Stimulated activated CD8-positive, alpha-beta memory T cell treated with anti-CD3 and anti-CD28 coated beads, Interleukin-12 subunit alpha, Interleukin-12 subunit beta, amount 100 ng/mL, for 24 hours (primary cell): ENCODE measurements around the gene PDZD7.

Experiments used
- DNase-seq: peaks from one replicate; pipeline ENCODE4 v3.0.0-alpha.2; 2020; ENCODE audit errors: extremely low read depth

PDZD7 gene

DNA sequence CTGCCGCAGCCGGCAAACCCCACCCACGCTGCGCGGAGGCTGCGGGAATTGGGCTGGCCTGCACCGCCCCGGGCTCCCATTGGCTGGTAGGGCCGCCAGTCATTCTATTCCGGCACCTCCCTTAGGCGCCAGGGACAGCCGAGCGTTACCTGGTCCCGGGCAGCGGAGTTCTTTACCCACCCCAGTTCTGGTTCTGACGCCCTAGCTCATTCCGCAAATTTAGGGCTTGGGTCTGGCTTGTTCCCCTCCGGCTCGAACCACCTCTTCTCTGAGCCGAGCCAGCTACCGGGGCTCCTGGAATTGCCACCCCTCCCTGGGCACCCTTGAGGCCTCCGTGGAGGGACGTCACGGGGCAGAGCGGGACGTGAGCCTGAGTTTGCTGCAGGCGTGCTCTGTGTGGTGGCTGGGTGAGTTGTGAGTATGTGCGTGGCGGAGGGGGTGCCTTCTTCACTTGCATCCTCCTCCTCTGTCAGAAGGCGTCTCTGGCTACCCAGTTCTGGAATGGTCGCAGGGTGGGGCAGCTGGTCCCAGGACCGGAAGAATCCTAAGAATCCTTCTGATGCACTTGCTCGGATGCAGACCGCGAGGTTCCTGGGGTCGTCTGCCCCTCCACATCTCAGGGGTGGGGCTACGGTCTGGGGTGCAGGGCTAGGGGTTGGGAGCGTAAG is at the start of gene PDZD7, which contains the start of gene SFXN3:
Gene PDZD7 (minus strand): TSS at position 2 of the 668 bp plus-strand sequence. CDS start 910 bp downstream, outside the sequence.
Gene SFXN3 (plus strand): TSS at position 107 of the 668 bp plus-strand sequence. CDS start 3,461 bp downstream, outside the sequence.
- DNase-seq, result peak; percentile 94

DNA sequence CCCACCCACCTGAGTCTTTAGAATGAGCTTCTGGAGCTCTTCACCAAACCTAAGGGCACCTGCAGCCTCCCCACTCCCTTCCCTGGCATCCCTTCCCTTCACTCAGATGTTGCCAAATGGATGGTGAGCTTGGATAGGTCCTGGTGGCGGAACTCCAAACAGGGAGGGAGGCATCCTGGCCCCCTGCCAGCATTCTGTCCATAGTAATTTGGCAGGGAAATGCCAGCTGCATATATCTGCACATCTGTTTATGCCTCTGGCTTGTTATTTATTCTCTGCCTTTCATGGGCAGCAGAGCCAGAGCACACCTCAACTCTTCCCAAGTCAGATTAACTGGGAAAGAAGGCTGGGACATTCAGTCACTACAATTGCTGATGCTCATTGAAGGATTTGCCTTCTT is 48.9 kb upstream of the PDZD7 start:
- no peak for DNase-seq

DNA sequence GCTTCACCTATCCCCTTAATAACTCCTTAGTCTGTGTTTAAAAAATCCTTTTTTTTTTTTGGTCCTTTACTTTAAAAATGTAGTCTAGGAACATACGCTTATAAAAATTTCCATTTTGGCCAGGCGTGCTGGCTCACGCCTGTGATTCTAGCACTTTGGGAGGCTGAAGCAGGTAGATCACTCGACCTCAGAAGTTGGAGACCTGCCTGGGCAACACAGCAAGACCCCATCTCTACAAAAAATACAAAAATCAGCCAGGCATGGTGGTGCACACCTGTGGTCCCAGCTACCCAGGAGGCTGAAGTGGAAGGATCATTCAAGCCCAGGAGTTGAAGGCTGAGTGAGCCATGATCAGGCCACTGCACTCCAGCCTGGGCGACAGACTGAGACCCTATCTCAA is 45.7 kb upstream of the PDZD7 start:
- no peak for DNase-seq

DNA sequence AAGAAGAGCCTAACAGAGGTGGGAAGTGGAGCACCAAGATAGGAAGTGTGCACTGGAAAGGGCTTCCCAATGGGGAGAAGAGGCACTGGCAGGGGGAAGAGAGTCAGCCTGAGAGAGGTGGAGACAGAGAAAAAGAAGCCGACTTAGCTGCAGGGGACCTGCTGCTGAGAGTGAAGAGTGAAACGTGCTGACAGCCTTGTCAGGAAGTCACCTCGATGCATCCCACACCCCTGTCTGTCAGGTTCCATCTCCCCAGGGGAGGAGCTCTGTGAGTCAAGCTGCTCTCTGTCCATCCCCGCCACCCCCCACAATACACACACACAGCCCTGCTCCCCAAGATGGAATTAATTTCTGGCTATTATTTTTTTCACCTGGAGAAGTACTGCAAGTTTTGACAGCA is 44.8 kb upstream of the PDZD7 start:
- no peak for DNase-seq

DNA sequence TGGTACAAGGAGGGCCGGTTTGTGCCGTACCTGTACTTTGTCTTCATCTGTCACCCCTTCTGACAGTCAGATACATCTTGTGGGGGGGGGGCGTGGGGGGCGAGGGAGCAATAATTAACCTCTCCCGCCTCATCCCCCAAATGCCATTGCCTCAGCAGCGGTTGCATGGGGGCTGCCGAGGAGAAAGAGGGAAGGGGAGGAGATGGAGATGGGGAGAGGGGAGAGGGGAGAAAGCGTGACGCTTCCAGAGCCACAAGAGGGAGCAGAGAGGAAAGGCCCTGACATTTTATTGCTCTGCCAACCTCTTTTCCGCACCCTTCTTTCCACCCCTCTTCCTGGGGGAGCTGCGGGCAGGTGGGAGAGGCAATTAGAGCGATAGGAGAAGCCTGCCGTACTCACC is 42.7 kb upstream of the PDZD7 start:
- no peak for DNase-seq

DNA sequence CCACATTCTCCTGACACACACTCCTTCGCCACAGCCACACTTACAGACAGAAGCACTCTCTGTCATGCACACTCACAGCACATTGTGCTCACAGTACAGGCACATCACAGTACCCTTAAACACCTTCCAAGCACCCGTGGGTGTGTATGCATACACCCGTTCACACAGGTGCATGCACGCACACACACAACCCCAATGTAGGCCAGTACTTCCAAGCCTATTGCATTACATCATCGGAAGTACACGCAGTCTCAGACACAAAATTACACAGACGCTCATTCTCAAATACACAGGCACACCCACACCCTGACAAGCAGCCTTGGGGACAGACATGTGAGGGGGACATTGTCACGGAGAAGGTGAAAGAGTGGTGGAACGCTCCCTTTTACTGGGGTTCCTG is 42.0 kb upstream of the PDZD7 start:
- no peak for DNase-seq

DNA sequence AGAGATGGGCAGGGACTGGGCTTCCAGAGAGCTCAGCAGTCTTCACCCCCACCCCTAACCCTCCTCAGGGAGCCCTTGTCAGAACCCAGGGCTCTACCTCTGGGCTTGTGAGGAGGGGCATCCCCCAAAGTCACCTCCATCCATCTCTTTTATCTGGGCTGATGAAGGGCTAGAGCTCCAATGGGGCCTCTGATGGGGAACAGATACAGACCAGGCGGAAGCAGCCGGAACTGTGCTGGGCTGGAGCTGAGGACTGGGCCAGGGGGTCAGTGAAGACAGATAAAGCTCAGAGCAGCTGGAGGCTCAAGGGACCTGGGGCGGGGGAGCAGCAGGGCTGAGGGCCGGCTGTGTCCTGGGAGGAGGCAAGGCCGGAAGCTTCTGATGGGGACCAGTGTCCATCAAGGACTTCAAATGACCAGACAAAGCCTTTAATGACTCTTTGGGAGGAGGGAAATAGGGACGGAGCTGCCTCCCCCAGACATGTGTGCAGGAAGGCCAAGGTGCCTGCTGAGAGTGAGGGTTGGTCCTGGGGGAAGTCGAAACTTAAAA is 41.0 kb upstream of the PDZD7 start:
- no peak for DNase-seq

DNA sequence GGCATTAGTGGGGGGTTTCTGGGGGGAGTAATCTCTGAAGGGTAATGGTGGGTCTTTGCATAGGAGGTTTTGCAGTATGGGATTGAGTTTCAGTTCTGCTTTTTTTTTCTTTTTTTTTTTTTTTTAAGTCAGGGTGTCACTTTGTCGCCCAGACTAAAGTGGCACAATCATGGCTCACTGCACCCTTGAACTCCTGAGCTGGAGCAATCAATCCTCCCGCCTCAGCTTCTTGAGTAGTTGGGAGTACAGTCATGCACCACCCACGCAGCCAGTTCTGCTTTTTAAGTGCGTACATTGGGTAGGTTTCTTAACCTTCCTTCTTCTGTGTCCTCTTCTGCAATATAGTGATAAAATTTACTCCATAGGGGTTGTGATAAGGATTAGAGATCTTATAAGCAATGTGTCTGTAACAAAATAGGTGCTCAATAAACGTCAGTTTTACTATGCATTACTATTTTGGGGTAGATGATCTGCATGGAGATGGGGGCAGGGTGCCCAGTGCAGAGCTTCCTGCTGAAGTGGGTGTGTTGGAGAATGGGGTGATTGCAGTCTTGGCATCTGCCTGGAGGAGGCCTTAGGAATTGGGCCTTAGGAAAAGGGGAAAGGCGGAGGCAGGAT is 40.4 kb upstream of the PDZD7 start:
- no peak for DNase-seq

DNA sequence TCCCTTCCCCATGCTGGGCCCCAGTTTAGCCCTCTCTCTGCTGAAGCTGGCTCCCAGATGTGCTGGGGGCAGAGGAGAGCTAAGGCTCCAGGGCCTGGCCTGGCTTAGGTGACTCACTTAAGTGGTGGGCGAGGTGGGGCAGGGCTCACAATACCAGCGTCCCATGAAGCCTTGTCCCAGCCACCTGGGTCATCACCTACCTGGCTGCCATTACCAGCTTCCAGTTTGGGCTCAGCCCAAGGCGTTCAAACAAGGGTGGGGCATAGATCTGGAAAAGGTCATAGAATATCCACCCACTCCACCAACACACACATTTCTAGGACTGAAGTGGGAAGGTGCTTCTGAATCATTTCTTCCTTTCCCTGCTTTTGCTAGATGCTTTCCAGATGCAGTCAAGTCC is 39.2 kb upstream of the PDZD7 start:
- no peak for DNase-seq

DNA sequence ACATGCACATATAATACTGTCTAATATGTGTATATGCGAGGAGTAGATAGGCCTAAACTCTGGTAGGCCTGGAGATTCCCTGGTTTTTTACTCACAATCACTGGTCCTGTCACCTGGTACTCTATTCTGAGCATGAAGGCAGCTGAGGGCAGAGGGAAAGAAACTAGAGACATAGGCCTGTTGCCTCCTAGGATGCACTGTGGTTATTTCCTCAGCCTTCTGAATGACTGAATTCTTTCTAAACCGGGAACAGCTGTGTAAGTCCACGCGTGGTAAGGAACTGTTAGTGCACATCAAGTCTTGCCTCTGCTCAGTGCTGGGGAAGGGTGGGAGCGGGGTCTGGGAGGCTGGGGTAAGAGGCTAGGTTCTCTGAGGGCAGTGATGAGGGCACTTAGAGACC is 38.5 kb upstream of the PDZD7 start:
- no peak for DNase-seq

DNA sequence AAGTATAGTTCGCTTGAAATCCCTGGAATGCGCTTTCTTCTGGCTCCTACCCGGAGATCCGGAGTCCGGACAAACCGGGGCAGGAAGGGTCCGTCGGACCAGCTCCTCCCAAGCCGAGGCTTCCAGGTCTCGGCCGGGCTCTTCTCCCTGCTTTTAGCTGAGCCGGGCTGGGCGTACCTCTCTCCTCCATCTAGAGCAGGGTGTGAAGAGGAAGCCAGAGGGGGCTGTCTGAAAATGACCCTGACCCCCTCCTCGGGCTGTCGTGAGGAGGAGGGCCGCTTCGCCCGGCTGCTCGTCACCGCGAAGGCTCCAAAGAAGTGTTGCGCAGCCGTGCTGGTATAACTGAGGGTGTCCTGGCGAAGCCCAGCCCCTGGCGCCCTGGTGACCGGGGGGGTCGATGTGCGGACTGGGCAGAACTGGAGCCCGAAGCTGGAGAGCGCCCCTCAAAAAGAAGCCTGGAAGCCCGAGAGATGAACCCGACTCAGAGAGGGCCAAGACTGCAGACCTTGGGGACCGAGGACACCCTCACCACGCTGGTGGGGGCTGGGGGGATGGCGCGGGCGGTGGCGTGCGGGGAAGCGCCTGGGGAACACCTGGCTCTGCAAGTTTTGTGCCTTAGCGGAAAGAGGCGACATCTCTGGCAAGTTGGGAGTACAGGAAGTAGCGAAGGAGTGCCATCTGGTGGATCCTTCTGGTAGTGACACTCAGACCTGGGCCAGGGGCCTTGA is 36.6 kb upstream of the PDZD7 start:
- DNase-seq, result no peak

DNA sequence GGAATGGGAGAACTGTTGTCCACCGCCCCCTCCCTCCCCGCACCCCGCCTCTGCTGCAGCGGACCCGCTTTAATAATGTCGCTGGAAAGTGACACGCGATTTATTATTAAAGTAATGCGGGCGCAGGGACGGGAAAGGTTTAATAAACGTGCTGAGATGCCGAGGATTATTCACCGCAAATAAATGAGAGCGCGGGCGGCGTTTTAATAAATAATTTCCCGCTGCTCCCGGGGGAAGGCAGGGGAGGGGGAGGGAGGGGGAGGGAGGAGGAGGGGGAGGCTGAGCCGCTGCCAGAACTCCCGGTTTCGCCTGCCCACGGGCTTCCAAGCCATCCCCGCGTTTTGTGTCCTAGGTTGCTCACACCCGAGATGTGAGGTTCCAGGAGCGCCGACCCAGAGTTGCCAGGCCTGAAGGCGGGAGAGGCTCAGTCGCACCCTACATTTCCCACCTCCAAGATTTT is 36.0 kb upstream of the PDZD7 start:
- no peak for DNase-seq

DNA sequence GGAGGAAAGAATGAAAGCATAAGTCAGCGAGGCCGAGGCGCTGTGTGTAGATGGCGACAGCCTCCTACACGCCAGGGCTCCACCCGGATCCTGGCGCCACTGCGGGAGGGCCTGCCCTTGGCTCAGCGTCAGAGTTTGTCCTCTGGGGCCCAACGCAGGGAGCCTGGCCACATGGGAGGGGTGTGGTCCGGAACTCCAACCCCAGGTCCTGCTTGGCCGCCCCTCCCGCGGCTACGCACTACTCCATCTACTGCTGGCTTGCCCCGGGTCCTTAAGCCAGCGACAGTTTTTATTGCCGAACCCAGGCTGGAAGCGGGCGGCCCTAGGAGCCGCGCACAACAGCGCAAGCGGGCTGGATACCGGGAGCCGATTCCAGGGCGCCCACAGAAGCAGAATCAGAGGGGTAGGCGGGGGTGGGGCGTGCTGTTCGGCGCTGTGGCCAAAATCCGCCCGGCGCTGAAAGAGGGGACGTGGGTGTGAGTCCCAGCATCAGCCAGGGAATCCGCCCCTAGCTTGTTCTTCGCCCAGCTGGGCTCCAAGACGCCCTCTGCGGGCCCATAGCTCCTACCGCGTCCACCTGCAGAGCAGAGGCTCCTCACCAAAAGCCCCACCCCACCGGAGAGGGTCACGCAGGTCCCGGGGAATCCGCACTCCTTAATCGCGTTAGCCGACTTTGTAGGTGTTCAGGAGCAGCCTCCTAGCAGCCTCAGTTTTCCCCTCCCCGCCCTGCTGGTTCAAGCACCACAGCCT is 35.4 kb upstream of the PDZD7 start:
- DNase-seq, result no peak

DNA sequence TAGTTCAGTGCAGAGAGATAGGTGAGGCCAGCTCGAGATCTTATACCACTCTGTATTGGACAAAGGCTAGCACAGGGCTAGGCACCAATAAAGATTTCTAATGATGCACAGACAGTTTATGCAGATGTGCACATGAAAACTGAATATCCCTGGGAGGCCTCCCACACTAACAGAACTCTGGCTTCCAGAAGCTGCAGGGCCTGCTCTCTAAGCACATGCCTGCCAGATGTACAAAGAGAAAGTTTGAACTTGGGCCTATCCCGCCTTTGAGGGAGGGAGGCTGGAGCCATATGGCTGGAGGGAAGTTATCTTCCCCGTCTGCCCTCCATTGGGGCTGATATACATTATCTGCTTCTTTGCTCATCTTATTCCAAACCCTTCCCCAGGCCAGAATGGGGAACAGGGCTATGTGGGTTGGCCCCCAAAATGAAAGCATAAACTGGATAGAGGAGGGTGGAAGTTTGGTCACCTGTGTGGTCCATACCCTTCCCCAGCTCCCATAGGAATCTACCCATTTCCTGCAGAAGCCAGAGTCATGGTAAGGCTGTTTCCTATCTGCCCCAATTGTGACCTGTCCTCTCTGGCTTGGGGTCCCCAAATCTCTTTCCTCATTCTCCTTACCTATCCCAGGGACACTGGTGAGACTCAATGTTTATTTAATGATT is 34.7 kb upstream of the PDZD7 start:
- DNase-seq, result no peak

DNA sequence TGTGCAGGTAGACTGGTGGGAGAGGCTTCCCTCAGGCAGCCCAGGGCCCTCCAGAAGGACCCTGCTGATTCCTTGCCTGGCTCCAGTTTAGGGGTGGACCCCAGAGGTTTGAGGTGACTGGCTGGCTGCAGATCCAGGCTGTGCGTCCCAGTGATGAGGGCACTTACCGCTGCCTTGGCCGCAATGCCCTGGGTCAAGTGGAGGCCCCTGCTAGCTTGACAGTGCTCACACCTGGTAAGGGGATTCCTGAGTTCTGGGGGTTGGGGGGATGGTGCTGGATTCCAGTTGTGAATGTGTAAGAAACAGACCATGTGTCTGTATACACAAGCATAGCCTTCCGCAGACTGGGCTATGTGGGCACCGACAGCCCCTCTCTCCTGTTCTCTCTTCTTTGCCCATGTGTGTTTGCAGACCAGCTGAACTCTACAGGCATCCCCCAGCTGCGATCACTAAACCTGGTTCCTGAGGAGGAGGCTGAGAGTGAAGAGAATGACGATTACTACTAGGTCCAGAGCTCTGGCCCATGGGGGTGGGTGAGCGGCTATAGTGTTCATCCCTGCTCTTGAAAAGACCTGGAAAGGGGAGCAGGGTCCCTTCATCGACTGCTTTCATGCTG is 33.6 kb upstream of the PDZD7 start:
- DNase-seq, result no peak

DNA sequence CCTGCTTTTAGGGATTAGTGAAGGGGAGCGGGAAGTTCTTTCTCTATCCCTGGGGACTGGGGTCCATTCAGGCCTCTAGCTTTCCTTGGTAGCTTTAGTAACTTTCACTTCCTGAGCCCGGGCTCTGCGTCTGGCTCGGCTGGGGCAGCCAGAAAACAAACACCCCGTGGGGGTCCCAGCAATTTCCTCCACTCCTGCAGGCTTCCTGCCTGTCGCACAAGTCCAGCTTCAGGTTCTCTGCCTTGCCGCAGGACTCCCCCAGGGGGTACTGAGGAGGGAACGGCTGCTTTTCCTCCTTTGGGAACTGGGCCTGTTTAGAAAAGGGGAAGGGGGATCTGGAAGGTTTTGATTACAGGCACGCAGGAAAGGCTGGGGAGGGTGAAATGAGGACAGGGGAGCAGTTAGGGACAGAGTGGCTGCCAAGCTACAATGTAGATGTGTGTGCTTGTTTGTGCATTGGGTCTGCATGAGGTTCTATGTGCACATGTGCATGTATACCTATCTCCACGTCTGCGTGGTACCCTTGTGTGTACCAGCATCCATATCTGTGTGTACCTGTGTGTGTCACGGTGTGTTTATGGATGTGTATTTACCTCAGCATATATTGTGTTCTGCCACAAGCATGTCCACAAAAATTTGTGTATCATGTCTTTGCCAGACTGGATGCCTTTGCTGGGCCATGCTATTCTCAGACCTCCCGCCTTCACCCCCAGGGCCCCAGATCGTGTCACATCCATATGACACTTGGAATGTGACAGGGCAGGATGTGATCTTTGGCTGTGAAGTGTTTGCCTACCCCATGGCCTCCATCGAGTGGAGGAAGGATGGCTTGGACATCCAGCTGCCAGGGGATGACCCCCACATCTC is 32.9 kb upstream of the PDZD7 start:
- no peak for DNase-seq

DNA sequence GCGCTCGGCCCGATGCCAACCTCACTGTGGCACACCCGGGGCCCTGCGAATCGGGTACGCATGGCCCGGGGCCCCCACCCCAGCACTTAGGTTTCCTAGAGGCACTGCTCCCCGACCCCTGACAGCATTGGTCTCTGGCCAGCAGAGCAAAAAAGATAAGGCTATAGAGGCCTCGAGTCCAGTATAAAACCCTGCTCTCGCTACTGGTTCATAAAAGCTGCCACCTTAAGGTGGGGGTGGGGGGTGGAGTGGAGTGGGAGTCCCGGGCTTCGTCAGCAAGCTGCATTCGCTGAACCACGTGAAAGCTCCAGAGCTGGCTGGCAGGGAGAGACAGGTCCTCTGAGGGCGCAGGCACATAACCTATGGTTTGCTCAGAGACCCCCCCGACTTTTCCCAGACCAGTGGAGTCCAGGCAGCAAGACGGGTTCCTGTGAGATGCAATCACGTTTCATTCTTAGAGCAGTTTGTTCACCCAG is 32.2 kb upstream of the PDZD7 start:
- DNase-seq, result no peak

DNA sequence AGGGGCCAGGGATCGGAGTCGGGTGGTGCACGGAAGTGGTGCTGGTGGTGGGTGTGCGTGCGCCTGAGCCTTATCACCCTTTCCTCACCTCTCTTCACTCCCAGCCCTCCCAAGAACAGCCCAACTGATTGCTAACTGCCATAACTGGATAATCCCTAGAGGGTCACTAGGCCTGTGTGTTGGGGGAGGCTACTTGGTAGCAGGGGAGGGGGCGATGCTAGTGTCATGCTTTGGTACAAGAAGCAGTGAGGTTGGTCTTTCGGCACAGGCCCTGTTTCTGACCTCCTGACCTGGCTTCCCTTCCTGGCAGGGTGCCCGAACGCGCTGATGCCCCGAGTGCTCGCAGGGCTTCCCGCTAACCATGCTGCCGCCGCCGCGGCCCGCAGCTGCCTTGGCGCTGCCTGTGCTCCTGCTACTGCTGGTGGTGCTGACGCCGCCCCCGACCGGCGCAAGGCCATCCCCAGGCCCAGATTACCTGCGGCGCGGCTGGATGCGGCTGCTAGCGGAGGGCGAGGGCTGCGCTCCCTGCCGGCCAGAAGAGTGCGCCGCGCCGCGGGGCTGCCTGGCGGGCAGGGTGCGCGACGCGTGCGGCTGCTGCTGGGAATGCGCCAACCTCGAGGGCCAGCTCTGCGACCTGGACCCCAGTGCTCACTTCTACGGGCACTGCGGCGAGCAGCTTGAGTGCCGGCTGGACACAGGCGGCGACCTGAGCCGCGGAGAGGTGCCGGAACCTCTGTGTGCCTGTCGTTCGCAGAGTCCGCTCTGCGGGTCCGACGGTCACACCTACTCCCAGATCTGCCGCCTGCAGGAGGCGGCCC is 31.5 kb upstream of the PDZD7 start:
- no peak for DNase-seq
